NCI-H2171 (cell line): ENCODE measurements around the gene SGSM2.
A peak's percentile ranks its signal among the peaks of the same experiment; 100 is the strongest.

Experiments
- DNase-seq: peaks from one replicate; lab custom pipeline; 2025; lab: John Stamatoyannopoulos, UW

SGSM2 gene

GRCh38 chr17:2368359-2368758, 31.1 kb downstream of the SGSM2 start:
- peak; percentile 15 for DNase-seq

- DNase-seq: no peak
These were observed 31.7 kb downstream of the SGSM2 start for GRCh38 chr17:2369039-2369438.

DNA sequence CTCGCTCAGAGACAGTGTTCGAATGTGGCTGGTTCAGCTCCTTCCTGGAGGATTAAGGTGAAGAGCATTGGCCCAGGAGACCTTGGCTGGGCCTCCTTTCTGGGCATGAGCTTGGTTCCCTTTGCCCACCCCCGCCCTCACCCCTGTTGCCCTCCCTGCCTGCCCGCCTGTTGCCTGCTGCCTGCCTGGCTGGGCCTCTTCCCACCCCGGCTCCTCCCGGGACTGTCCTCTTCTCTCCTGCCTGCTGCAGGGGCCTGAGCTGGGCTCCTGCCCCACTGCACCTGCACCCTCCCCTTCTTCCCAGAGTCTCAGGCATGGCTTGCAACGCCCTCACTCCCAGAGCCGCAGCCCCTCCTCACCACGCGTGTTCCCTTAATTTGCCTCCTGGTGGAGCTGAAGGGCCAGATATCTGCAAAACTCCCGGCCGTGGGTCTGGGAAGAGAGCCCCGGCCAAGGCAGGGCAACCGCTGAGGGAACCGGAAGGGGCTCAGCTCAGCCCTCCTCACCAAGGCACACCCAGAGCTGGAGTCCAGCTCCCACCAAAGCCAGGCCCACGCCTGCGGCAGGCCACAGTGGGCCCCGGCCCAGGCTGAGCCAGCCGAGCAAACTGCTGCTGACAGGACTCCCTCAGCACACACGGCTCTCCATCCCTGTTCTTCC, 32.4 kb downstream of the SGSM2 start:
- DNase-seq: no peak

DNA sequence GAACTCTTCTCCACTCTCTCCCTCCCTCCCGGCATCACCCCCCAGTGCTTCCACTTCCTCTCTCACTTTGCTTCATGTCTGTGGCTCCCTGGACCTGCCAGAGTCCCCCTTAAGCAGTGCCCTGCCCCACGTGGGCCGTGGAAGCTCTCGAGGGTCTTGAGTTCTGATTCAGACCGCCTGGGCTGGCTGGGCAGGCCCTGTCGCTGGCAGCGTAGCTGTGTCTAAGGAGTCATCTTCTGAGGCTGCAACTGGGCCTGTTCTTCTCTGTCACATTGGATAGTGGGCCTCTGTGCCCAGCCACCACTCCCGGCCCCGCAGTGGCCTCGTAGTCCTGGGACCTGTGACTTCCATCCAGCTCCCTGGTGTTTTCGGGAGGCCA, 32.9 kb downstream of the SGSM2 start:
- DNase-seq: no peak

- DNase-seq: no peak
These were observed 34.2 kb downstream of the SGSM2 start for GRCh38 chr17:2371183-2372130.

- DNase-seq: no peak
These were observed 34.9 kb downstream of the SGSM2 start for GRCh38 chr17:2372180-2372579.

DNA sequence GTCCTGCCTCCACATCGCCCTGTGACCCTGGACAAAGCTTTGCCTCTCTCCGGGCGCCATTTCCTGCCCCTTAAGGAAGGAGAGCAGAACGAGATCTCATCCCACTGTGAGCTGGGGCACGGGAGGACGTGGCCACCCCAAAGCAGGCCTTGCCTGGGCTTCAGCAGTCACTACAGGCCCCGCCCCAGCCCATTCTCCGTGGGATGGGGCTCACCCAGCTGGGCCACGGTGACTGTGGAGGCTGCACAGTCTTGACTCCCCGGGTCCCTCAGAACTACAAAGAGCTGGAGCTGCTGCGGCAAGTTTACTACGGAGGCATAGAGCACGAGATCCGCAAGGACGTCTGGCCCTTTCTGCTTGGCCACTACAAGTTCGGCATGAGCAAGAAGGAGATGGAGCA, 35.4 kb downstream of the SGSM2 start:
- DNase-seq: no peak

GRCh38 chr17:2373179-2373578, 35.9 kb downstream of the SGSM2 start:
- DNase-seq: no peak

GRCh38 chr17:2374549-2375285, 37.4 kb downstream of the SGSM2 start:
- no peak for DNase-seq

DNA sequence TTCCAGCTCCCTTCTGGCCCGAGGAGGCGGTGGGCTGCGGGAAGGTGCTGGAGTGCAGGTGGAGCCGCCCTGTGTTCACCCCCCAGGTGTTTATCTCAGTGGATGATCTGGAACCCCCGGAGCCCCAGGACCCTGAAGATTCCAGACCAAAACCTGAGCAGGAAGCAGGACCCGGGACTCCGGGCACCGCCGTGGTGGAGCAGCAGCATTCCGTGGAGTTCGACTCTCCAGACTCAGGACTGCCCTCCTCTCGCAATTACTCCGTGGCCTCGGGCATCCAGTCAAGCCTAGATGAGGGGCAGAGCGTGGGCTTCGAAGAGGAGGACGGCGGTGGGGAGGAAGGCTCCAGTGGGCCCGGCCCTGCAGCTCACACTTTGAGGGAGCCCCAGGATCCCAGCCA, 38.1 kb downstream of the SGSM2 start:
- DNase-seq: no peak

DNA sequence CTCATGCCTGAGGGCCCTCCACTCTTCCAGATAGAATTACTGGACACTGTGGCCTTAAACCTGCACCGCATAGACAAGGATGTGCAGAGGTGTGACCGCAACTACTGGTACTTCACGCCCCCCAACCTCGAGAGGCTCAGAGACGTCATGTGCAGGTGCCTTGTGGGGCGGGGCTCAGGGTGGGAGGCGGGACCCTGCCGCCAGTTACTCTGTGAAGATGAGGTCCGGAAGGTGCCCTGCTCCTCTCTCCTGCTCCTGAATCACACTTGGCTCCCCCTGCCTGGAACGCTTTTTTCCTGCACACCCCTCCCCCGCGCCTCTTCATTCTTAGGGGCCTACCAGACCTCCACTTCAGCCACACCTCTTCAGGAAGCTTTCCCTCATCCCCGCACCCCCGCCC, 38.8 kb downstream of the SGSM2 start:
- DNase-seq: no peak

DNA sequence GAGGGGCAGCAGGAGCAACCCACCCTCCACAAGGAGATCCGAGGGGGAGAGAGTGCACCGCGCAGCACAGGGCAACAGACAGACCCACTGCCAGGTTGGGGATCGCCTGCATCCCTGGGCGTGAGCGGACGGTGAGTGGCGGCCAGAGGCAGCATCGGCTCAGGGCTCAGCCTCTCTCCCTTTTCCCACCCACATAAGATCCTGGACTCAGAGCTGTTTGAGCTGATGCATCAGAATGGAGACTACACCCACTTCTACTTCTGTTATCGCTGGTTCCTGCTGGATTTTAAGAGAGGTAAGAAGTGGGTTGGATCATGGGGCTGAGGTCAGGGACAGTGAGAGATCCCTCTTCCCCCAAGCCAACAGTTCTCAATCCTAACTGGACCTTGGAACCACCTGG, 40.4 kb downstream of the SGSM2 start:
- no peak for DNase-seq

GRCh38 chr17:2378905-2379304, 41.6 kb downstream of the SGSM2 start:
- no peak for DNase-seq

DNA sequence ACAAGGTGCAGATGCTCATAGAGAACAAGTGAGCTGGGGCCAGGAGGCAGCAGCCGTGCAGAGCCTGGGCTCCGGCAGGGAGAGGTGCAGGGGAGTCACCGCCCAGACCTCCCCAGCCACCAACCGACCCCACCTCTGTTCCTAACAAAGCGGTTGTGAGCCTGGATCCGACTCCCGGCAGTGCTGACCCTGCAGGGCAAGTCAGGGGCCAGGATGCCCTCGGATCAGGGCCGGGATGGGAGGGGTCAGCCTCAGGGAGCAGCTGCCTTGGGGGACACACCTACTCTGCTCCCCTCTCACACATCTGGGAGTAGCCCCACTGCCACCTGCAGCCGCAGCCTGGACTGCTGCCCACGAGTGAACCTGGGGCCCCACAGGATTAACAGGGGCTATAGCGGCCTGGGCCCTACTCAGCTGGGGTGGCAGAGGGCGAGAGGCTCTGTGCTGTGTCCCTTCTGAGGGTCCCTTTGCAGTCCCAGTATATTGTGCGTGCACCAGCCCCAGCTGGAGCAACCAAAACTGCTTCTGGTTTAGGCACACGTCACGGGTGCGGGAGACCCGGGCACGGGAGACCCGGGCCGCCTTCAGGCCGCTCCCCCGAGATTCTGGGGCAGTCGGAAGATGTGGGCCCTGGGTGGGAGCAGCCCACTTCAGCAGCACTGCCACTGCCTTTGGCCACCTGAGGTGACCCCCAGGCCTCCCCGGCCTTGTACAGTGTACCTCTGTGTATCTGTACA, 42.4 kb downstream of the SGSM2 start:
- no peak for DNase-seq

DNA sequence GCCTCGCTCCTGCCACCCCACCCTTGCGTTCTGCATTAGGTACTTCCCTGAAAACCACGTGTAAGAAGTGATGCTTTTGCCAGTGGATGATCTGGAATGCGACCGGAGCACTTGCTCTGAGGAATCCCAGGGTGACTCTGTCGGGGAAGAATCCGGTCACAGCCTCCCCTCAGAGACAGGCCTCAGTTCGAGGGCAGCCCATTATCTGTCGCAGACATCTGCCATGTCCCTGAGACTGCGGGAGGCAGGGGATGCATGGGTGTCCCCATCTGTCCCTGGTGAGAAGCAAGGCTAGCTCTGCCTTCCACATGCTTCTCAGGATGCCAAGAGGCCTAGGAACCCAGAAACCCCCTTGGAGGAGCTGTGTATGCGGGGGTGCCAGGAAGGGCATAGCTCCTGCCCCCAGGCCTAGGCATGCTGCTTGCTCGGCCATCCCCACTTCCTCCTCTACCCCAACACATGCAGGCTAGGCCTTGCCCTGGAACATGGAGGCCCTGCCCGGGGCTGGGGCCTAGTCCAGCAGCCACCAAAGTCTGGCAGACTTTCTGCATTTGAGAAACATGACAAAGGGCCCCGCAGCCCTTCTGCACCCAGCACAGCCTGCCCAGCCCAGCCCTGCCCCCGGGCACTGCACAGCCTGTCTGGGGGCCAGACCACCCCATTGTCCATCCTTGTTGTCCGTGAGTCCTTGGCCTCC, 43.1 kb downstream of the SGSM2 start:
- DNase-seq: no peak

- no peak for DNase-seq
These were observed 43.8 kb downstream of the SGSM2 start for GRCh38 chr17:2380950-2381649.

GRCh38 chr17:2383628-2384167, 46.4 kb downstream of the SGSM2 start:
- peak; percentile 46 for DNase-seq

DNA sequence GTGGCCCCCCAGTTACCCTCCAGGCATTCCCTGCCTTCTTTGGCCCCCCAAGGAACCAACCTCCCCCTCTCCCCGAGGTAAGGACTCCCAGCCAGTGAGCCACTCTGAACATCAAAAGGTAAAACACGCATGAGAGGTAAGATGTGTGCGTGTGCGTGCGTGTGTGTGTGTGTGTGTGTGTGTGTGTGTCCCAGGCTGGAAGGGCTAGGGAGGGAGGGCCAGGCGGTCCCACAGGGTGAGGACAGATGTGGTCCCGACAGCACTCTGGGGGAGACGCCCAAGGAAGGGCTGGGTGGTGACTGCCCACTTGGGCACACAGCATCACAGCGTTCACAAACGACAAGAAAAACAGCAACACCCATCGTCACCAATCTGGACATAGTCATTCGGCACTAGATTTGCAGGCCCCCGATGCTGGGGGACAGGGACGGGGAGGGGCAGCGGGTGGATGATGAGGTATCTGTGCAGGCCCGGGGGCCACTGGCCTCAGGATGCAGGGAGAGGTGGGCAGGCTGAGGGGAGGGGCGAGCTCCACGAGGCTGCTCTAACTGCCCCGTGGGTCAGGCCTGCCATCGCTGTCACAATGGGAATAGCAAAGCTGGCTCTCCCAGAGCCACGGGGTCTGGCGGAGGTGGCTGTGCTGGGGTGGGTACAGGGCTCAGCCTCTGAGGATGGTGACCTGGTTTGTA, 47.3 kb downstream of the SGSM2 start:
- DNase-seq: no peak

GRCh38 chr17:2385240-2386210, 48.2 kb downstream of the SGSM2 start:
- DNase-seq: no peak
